ENCODE data around the gene DNAJB6.

Gene DNAJB6

GRCh38 chr7:157466867-157467261 lies 130.1 kb downstream of the DNAJB6 start:
- DNase-seq (ENCODE audit: low read depth in 2 of 2), result no peak
